Activated T-cell treated with anti-CD3 and anti-CD28 coated beads for 4 hours (primary cell): ENCODE measurements around the gene SND1.
"Not testable (repeated sequence)": the region's sequence is repeated elsewhere in the genome, so short reads cannot be mapped to it uniquely, and the experiment has no call there.

Source experiments
- DNase-seq: peaks from one replicate; pipeline ENCODE4 v3.0.0-alpha.2; 2020

Gene SND1

GRCh38 chr7:127653396-127653795, 1.4 kb downstream of the SND1 start:
- no peak for DNase-seq

- no peak for DNase-seq
Measured at GRCh38 chr7:127654404-127655394, 2.7 kb downstream of the SND1 start.

- no peak for DNase-seq
Measured at GRCh38 chr7:127655720-127656119, 3.7 kb downstream of the SND1 start.

- DNase-seq, result no peak
Measured at GRCh38 chr7:127657500-127657899, 5.5 kb downstream of the SND1 start.

GRCh38 chr7:127658970-127659630, 7.1 kb downstream of the SND1 start:
- no peak for DNase-seq

- no peak for DNase-seq
Measured at GRCh38 chr7:127665922-127666321, 13.9 kb downstream of the SND1 start.

GRCh38 chr7:127666602-127667001, 14.6 kb downstream of the SND1 start:
- DNase-seq, result no peak

GRCh38 chr7:127667017-127667670, 15.2 kb downstream of the SND1 start:
- no peak for DNase-seq

- DNase-seq, result no peak
Measured at GRCh38 chr7:127667759-127668530, 16.0 kb downstream of the SND1 start.

GRCh38 chr7:127671341-127671740, 19.3 kb downstream of the SND1 start:
- DNase-seq, result no peak

- no peak for DNase-seq
Measured at GRCh38 chr7:127673902-127674301, 21.9 kb downstream of the SND1 start.

GRCh38 chr7:127674361-127674760, 22.4 kb downstream of the SND1 start:
- DNase-seq, result no peak

GRCh38 chr7:127674923-127675322, 22.9 kb downstream of the SND1 start:
- not testable (repeated sequence) for DNase-seq

- no peak for DNase-seq
Measured at GRCh38 chr7:127675721-127676120, 23.7 kb downstream of the SND1 start.

GRCh38 chr7:127677433-127678230, 25.6 kb downstream of the SND1 start:
- DNase-seq, result no peak

GRCh38 chr7:127678337-127678736, 26.3 kb downstream of the SND1 start:
- no peak for DNase-seq

- no peak for DNase-seq
Measured at GRCh38 chr7:127678947-127679346, 27.0 kb downstream of the SND1 start.

- no peak for DNase-seq
Measured at GRCh38 chr7:127680983-127681382, 29.0 kb downstream of the SND1 start.

- no peak for DNase-seq
Measured at GRCh38 chr7:127682140-127682539, 30.1 kb downstream of the SND1 start.

GRCh38 chr7:127683776-127684681, 32.0 kb downstream of the SND1 start:
- no peak for DNase-seq
